NCI-H1105 (cell line): Measurements from ENCODE around the gene SCGB2A2.

Experiments
- DNase-seq: peaks from one replicate; lab custom pipeline; 2025; lab: John Stamatoyannopoulos, UW

The SCGB2A2 gene

GRCh38 chr11:62269654-62270278 lies at the start of gene SCGB2A2:
Gene SCGB2A2, plus strand, starts transcription at chr11:62270158. Its CDS starts 59 bp downstream, at chr11:62270217.
- no peak for DNase-seq

GRCh38 chr11:62221498-62221897 lies 48.5 kb upstream of the SCGB2A2 start:
- DNase-seq, result no peak

- peak; percentile 34 for DNase-seq
Measured at GRCh38 chr11:62223095-62223494, 46.9 kb upstream of the SCGB2A2 start.

GRCh38 chr11:62233730-62234129 lies 36.2 kb upstream of the SCGB2A2 start:
- DNase-seq, result no peak

- DNase-seq, result no peak
Measured at GRCh38 chr11:62236187-62236586, 33.8 kb upstream of the SCGB2A2 start.

- no peak for DNase-seq
Measured at GRCh38 chr11:62237499-62237898, 32.5 kb upstream of the SCGB2A2 start.

- DNase-seq, result no peak
Measured at GRCh38 chr11:62238151-62238550, 31.8 kb upstream of the SCGB2A2 start.

GRCh38 chr11:62241095-62241494 lies 28.9 kb upstream of the SCGB2A2 start:
- no peak for DNase-seq

GRCh38 chr11:62242021-62242420 lies 27.9 kb upstream of the SCGB2A2 start, which contains the start of gene SCGB1D2:
Gene SCGB1D2, plus strand, starts transcription at chr11:62242239. Its CDS starts 69 bp downstream, at chr11:62242308.
- peak; percentile 28 for DNase-seq

- no peak for DNase-seq
Measured at GRCh38 chr11:62245271-62245753, 24.6 kb upstream of the SCGB2A2 start.

- no peak for DNase-seq
Measured at GRCh38 chr11:62251698-62252097, 18.3 kb upstream of the SCGB2A2 start.

GRCh38 chr11:62253999-62254542 lies 15.9 kb upstream of the SCGB2A2 start:
- DNase-seq, result no peak

GRCh38 chr11:62256281-62256680 lies 13.7 kb upstream of the SCGB2A2 start:
- no peak for DNase-seq

GRCh38 chr11:62260261-62260953 lies 9.6 kb upstream of the SCGB2A2 start:
- no peak for DNase-seq

- DNase-seq, result no peak
Measured at GRCh38 chr11:62264004-62264403, 6.0 kb upstream of the SCGB2A2 start.

- DNase-seq, result no peak
Measured at GRCh38 chr11:62266558-62266957, 3.4 kb upstream of the SCGB2A2 start.

GRCh38 chr11:62267050-62267449 lies 2.9 kb upstream of the SCGB2A2 start:
- DNase-seq, result no peak

GRCh38 chr11:62267576-62267975 lies 2.4 kb upstream of the SCGB2A2 start:
- DNase-seq, result no peak

- DNase-seq, result no peak
Measured at GRCh38 chr11:62273284-62273683, 3.3 kb downstream of the SCGB2A2 start.

- no peak for DNase-seq
Measured at GRCh38 chr11:62273789-62274275, 3.9 kb downstream of the SCGB2A2 start.

- no peak for DNase-seq
Measured at GRCh38 chr11:62280452-62280851, 10.5 kb downstream of the SCGB2A2 start.

- DNase-seq, result no peak
Measured at GRCh38 chr11:62295504-62295903, 25.5 kb downstream of the SCGB2A2 start.

GRCh38 chr11:62298975-62299374 lies 29.0 kb downstream of the SCGB2A2 start, which contains the start of gene SCGB1D4:
Gene SCGB1D4, minus strand, starts transcription at chr11:62299075. Its CDS starts 65 bp downstream, at chr11:62299010.
- no peak for DNase-seq
